Peyer's patch (tissue), 4 donors: ENCODE data around the gene LIPT2. TPM values are rescaled to one million over a fixed set of nuclear protein-coding genes. Genes with fewer than 3 reads are reported as not detected.

ENCODE experiments used
- DNase-seq, 3 donors: peaks; one replicate each; pipeline ENCODE4 v3.0.0-alpha.2; 2017 to 2019
- H3K27ac ChIP-seq, 4 donors: fragments of 200-600 bp; sonication (generic); one replicate each; pipeline ENCODE4 v1.5.1; 2016 to 2019
- H3K27me3 ChIP-seq, 2 donors: fragments of 200-600 bp; sonication (generic); one replicate each; pipeline ENCODE4 v1.5.1; 2019
- H3K36me3 ChIP-seq, 3 donors: fragments of 200-600 bp; sonication (generic); one replicate each; pipeline ENCODE4 v1.5.1; 2016 to 2019
- H3K4me1 ChIP-seq, 4 donors: fragments of 200-600 bp; sonication (generic); one replicate each; pipeline ENCODE4 v1.5.1; 2016 to 2019
- H3K4me3 ChIP-seq, 4 donors: fragments of 200-600 bp; sonication (generic); 1 replicate in 3 of 4; 2 replicates in 1 of 4; pipeline ENCODE4 v1.5.1; 2016 to 2019; ENCODE audit warnings: mild to moderate bottlenecking in 1 of 4
- H3K9me3 ChIP-seq, 4 donors: fragments of 200-600 bp; sonication (generic); one replicate each; pipeline ENCODE4 v1.5.1; 2016 to 2019; ENCODE audit warnings: mild to moderate bottlenecking in 1 of 4
- CTCF ChIP-seq, 6 experiments: fragments of 450-650 bp in 4 of 6; fragments of 200-600 bp in 2 of 6; sonication (generic) in 1 of 6; IDR thresholded peaks; one replicate each; pipeline ENCODE4 v1.5.1; 2017 to 2019; ENCODE audit warnings: antibody characterized with exemption in 6 of 6, mild to moderate bottlenecking in 3 of 6, moderate library complexity in 1 of 6
- POLR2A ChIP-seq, 2 donors: fragments of 450-650 bp; IDR thresholded peaks; one replicate each; pipeline ENCODE4 v1.5.1; 2017; ENCODE audit warnings: antibody characterized with exemption in 2 of 2, mild to moderate bottlenecking in 2 of 2, moderate library complexity in 2 of 2
- total RNA-seq, 4 donors: library from RNA; depleted of rRNA; stranded (reverse); fragments of >200 nt; gene quantifications; one replicate each; pipeline ENCODE4 v1.1.0, GENCODE V29; 2016

The LIPT2 gene
- total RNA-seq, 4 donors from 2014 or later: 7.5 to 9.6 (median 7.9) TPM; not detected in 1

- peaks cover 0 to 11% (median 0%) of the 10 kb centered on the region in 4 donors for H3K4me1 ChIP-seq
- no peaks in the 10 kb centered on the region for H3K27me3 ChIP-seq
- no peaks in the 10 kb centered on the region for H3K36me3 ChIP-seq
- TF ChIP-seq CTCF (IDR thresholded peaks at IDR 0.05): no peak
- no peak for TF ChIP-seq POLR2A (IDR thresholded peaks at IDR 0.05)
- peaks cover 0 to 10% (median 0%) of the 10 kb centered on the region in 4 donors for H3K9me3 ChIP-seq
- no peak for DNase-seq
- H3K27ac ChIP-seq: no peak overlapping the region
- H3K4me3 ChIP-seq: no peak overlapping the region
Observed at GRCh38 chr11:74534216-74534945, 40.9 kb upstream of the LIPT2 start.

GRCh38 chr11:74533421-74533820, 39.9 kb upstream of the LIPT2 start:
- DNase-seq: no peak
- H3K27ac ChIP-seq: peak overlapping the region in 1 of 4 donors; percentile 77
- TF ChIP-seq POLR2A (IDR thresholded peaks at IDR 0.05) (no peak), CTCF (IDR thresholded peaks at IDR 0.05) (no peak)
- no peak overlapping the region for H3K4me3 ChIP-seq
- peaks cover 0 to 10% (median 0%) of the 10 kb centered on the region in 4 donors for H3K9me3 ChIP-seq
- no peaks in the 10 kb centered on the region for H3K36me3 ChIP-seq
- H3K27me3 ChIP-seq: no peaks in the 10 kb centered on the region
- peaks cover 0 to 11% (median 0%) of the 10 kb centered on the region in 4 donors for H3K4me1 ChIP-seq

GRCh38 chr11:74532501-74533246, 39.1 kb upstream of the LIPT2 start:
- peak overlapping the region in 2 of 4 donors; percentile 8 to 77 for H3K27ac ChIP-seq
- H3K4me1 ChIP-seq: peaks cover 0 to 11% (median 0%) of the 10 kb centered on the region in 4 donors
- no peaks in the 10 kb centered on the region for H3K27me3 ChIP-seq
- DNase-seq: peak in 1 of 3 donors; percentile 68
- H3K9me3 ChIP-seq: peaks cover 0 to 5% (median 0%) of the 10 kb centered on the region in 4 donors
- TF ChIP-seq CTCF (IDR thresholded peaks at IDR 0.05): no peak
- no peak for TF ChIP-seq POLR2A (IDR thresholded peaks at IDR 0.05)
- H3K4me3 ChIP-seq: no peak overlapping the region
- no peaks in the 10 kb centered on the region for H3K36me3 ChIP-seq

GRCh38 chr11:74524978-74525377, 31.5 kb upstream of the LIPT2 start:
- H3K4me1 ChIP-seq: no peaks in the 10 kb centered on the region
- H3K27ac ChIP-seq: no peak overlapping the region
- no peak overlapping the region for H3K4me3 ChIP-seq

GRCh38 chr11:74524501-74524900, 31.0 kb upstream of the LIPT2 start:
- Histone ChIP-seq H3K4me1 (no peaks in the 10 kb centered on the region), H3K36me3 (no peaks in the 10 kb centered on the region), H3K9me3 (no peaks in the 10 kb centered on the region), H3K4me3 (no peak overlapping the region), H3K27me3 (no peaks in the 10 kb centered on the region), H3K27ac (no peak overlapping the region)
- no peak for TF ChIP-seq POLR2A (IDR thresholded peaks at IDR 0.05)
- no peak for TF ChIP-seq CTCF (IDR thresholded peaks at IDR 0.05)
- DNase-seq: no peak

More at GRCh38 chr11:74524978-74525377, 31.5 kb upstream of the LIPT2 start:
- Histone ChIP-seq H3K9me3 (no peaks in the 10 kb centered on the region), H3K36me3 (no peaks in the 10 kb centered on the region), H3K27me3 (no peaks in the 10 kb centered on the region)
- no peak for DNase-seq
- no peak for TF ChIP-seq CTCF (IDR thresholded peaks at IDR 0.05)
- TF ChIP-seq POLR2A (IDR thresholded peaks at IDR 0.05): no peak
